Mesothelial cell of epicardium (in vitro differentiated cells): Measurements from ENCODE around the gene PHLDB3. TPM values are rescaled to one million over a fixed set of nuclear protein-coding genes. Genes with fewer than 3 reads are reported as not detected.

Experiments used
- DNase-seq, 2 experiments: peaks; one replicate each; pipeline ENCODE4 v3.0.0; 2021; ENCODE audit warnings: low spot score in 2 of 2; ENCODE audit not compliant: unreplicated experiment in 2 of 2
- H3K27ac Mint-ChIP-seq: 2 replicates; pipeline ENCODE4 v1.8.0; 2021; ENCODE audit warnings: mixed read lengths
- H3K27me3 Mint-ChIP-seq: 2 replicates; pipeline ENCODE4 v1.8.0; 2021; ENCODE audit warnings: low read depth, mixed read lengths
- H3K36me3 Mint-ChIP-seq: 2 replicates; pipeline ENCODE4 v1.8.0; 2021; ENCODE audit warnings: mixed read lengths
- H3K4me1 Mint-ChIP-seq: 2 replicates; pipeline ENCODE4 v1.8.0; 2021; ENCODE audit warnings: mixed read lengths
- H3K4me3 Mint-ChIP-seq: 2 replicates; pipeline ENCODE4 v1.8.0; 2021; ENCODE audit warnings: mild to moderate bottlenecking, moderate library complexity, mixed read lengths
- H3K9me3 Mint-ChIP-seq: 2 replicates; pipeline ENCODE4 v1.8.0; 2021; ENCODE audit warnings: mixed read lengths
- CTCF ChIP-seq: fragments of 200-600 bp; sonication (generic); IDR thresholded peaks from one replicate; pipeline ENCODE4 v1.5.0; 2021; ENCODE audit warnings: antibody characterized with exemption; ENCODE audit not compliant: unreplicated experiment
- total RNA-seq: library from RNA; stranded (reverse); gene quantifications from 3 replicates; pipeline ENCODE4 v1.2.1, GENCODE V29; 2021

PHLDB3 gene
- 28.0 to 31.4 TPM (median 28.2 TPM) in 3 replicates for total RNA-seq

DNA sequence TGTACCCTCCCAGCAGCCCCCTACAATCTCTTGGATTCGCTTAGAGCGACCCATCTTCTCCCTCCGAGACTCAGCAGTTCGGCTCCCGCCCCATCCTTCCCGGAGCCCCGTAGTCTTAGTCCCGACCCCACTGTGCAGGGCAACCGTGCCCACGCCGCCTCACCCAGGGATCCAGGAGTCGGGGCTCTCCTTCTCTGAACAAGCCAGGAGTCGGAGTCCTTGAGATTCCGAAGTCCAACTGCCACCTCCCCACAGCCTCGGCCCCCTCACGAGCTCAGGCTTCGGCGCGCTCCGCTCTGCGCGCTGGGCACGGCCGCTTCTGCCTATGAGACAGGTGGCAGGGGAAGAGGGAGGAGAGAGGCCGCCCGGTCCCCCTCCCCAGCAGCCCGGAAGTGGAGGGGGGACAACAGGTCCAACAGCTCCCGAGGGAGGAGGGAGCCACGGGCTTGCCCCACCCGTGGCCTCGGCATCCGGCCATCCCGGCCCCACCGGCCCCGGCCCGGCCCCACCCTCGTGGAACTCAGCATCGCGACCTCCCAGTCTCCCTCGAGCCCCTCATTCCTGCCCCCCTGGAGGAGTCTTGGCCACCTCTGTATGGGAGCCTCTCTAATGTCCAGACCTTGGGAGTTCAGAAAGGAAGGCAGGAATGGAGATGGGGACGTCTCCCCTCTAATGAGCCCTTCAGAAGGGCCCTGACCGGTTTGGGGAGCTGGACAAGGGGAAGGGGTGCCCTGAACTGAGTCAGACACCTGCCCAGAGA lies at the start of gene PHLDB3:
TSS of gene PHLDB3 (minus strand) at position 321 of the 760 bp plus-strand sequence. CDS start 628 bp downstream, outside the sequence.
- Mint-ChIP-seq H3K4me3 (peak within 1 kb of the TSS; percentile 84), H3K9me3 (no peaks in the 10 kb centered on the region), H3K4me1 (peaks cover 17% of the 10 kb centered on the region), H3K27me3 (no peaks in the 10 kb centered on the region), H3K27ac (peak within 1 kb of the TSS; percentile 96), H3K36me3 (peaks cover 10% of the 10 kb centered on the region)
- TF ChIP-seq CTCF = no peak
- peak in 1 of 2 experiments; percentile 61 for DNase-seq

DNA sequence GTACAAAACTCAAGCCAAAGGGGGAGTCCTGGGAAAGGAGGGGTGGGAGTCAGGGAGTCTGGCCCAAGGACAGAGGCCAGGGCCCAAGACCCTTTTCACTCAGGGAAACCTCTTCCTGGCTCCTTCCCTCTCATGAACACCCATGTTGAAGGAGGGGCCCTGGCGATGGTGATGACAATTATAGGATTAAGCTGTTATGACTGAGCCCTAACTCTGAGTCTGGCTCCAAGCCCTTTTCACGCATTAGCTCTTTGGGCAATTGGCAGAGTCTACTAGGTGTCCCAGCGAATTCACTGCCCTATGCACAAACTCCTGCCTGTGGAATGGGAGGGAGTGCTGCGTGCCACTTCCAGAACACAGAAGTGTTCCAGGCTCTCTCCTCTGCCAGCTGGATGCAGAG lies 49.1 kb upstream of the PHLDB3 start:
- Mint-ChIP-seq H3K9me3 (no peaks in the 10 kb centered on the region), H3K36me3 (peaks cover 32% of the 10 kb centered on the region), H3K4me1 (no peaks in the 10 kb centered on the region), H3K27me3 (no peaks in the 10 kb centered on the region), H3K4me3 (no peak overlapping the region), H3K27ac (no peak overlapping the region)
- no peak for TF ChIP-seq CTCF
- DNase-seq = no peak

GRCh38 chr19:43552616-43553015 lies 48.1 kb upstream of the PHLDB3 start:
- no peak for TF ChIP-seq CTCF
- no peak for DNase-seq
- Mint-ChIP-seq H3K27me3 (no peaks in the 10 kb centered on the region), H3K36me3 (peaks cover 33% of the 10 kb centered on the region), H3K4me1 (no peaks in the 10 kb centered on the region), H3K9me3 (no peaks in the 10 kb centered on the region), H3K27ac (no peak overlapping the region), H3K4me3 (no peak overlapping the region)

DNA sequence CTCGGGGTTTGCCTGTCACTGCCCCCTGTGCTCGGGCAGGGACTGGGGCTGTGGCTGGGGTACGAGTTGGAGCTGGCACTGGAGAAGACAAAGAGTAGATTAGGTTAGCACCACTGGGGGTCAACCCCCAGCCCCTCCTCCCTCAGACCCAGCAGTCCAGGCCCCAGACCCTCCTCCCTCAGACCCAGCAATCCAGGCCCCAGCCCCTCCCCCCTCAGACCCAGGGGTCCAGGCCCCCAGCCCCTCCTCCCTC lies 47.6 kb upstream of the PHLDB3 start:
- DNase-seq = no peak
- Mint-ChIP-seq H3K36me3 (peaks cover 30% of the 10 kb centered on the region), H3K27ac (no peak overlapping the region), H3K27me3 (no peaks in the 10 kb centered on the region), H3K4me1 (no peaks in the 10 kb centered on the region), H3K4me3 (no peak overlapping the region), H3K9me3 (no peaks in the 10 kb centered on the region)
- TF ChIP-seq CTCF = no peak

DNA sequence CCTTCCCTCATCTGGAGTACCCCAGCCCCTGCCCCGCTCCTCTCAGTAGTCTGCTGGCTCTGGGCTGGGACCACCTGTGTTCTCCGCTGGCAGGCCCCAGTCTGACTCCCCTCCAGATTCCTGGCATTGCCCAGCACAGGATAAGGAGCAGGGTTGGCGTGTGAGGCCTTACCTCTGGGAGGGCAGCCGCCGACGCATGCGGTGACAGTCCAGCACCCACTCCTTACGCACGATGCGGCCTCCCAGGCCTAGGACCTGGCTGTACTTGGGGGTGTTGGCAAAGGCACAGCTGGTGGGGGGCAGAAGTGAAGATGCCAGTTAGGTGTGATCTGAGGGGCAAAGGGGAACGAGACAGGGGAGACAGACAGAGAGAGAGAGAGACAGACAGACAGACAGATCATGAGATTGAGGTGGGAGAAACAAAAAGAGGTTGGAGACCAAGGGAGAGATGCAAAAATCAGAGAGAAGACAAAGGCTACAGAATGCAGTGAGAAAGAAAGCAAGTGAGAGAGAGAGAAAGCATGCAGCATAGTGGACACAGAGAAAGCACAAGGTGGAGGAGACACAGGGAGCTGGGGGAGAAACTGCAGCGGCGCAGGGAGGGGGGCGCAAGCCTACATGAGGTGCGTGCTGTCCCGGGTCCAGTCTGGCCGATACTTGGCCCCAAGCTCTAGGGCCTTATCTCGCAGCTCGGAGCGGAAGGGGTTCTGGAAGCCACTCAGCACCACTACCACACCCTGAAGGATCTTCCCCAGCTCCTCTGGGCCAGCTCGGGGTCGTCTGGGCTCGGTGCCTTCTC lies 47.1 kb upstream of the PHLDB3 start:
- no peak for TF ChIP-seq CTCF
- Mint-ChIP-seq H3K9me3 (no peaks in the 10 kb centered on the region), H3K27me3 (no peaks in the 10 kb centered on the region), H3K36me3 (peaks cover 30% of the 10 kb centered on the region), H3K4me1 (no peaks in the 10 kb centered on the region), H3K4me3 (no peak overlapping the region), H3K27ac (no peak overlapping the region)
- no peak for DNase-seq
